Smooth muscle cell (in vitro differentiated cells): ENCODE results near the gene RPL13A. TPM values are rescaled to one million over a fixed set of nuclear protein-coding genes. Genes with fewer than 3 reads are reported as not detected.
A peak's percentile ranks its signal among the peaks of the same experiment; 100 is the strongest.

Experiments used
- DNase-seq: peaks from one replicate; lab custom pipeline; 2025; ENCODE audit not compliant: unreplicated experiment; lab: John Stamatoyannopoulos, UW
- H2AFZ ChIP-seq: fragments of 200-600 bp; sonication (generic); 2 replicates; pipeline ENCODE4 v1.6.0; 2016; ENCODE audit warnings: antibody characterized with exemption, low read depth, mild to moderate bottlenecking
- H3F3A ChIP-seq: fragments of 200-600 bp; sonication (generic); 2 replicates; pipeline ENCODE4 v1.6.0; 2017; ENCODE audit warnings: antibody characterized with exemption, low read depth
- H3K27ac ChIP-seq: fragments of 200-600 bp; sonication (generic); 2 replicates; pipeline ENCODE4 v1.5.1; 2016; ENCODE audit warnings: low read depth, mild to moderate bottlenecking
- H3K27me3 ChIP-seq: fragments of 200-600 bp; sonication (generic); 2 replicates; pipeline ENCODE4 v1.6.1; 2016; ENCODE audit warnings: low read depth, mild to moderate bottlenecking
- H3K36me3 ChIP-seq: fragments of 200-600 bp; sonication (generic); 2 replicates; pipeline ENCODE4 v1.5.1; 2016; ENCODE audit warnings: low read depth
- H3K4me1 ChIP-seq: fragments of 200-600 bp; sonication (generic); 2 replicates; pipeline ENCODE4 v1.5.1; 2016; ENCODE audit warnings: low read depth
- H3K4me2 ChIP-seq: fragments of 200-600 bp; sonication (generic); 2 replicates; pipeline ENCODE4 v1.6.0; 2016; ENCODE audit warnings: mild to moderate bottlenecking
- H3K4me3 ChIP-seq: fragments of 200-600 bp; sonication (generic); 2 replicates; pipeline ENCODE4 v1.5.1; 2016; ENCODE audit warnings: mild to moderate bottlenecking
- H3K79me2 ChIP-seq: fragments of 200-600 bp; sonication (generic); 2 replicates; pipeline ENCODE4 v1.6.0; 2016; ENCODE audit warnings: low read depth, mild to moderate bottlenecking
- H3K9ac ChIP-seq: fragments of 200-600 bp; sonication (generic); 2 replicates; pipeline ENCODE4 v1.6.0; 2016; ENCODE audit warnings: low read depth
- H3K9me3 ChIP-seq: fragments of 200-600 bp; sonication (generic); replicated peaks from 2 replicates; pipeline ENCODE4 v1.5.1; 2016; ENCODE audit warnings: low read depth
- H4K20me1 ChIP-seq: fragments of 200-600 bp; sonication (generic); 2 replicates; pipeline ENCODE4 v1.6.0; 2016; ENCODE audit warnings: low read depth
- CTCF ChIP-seq: fragments of 200-600 bp; sonication (generic); IDR thresholded peaks from 2 replicates; pipeline ENCODE4 v1.5.1; 2017; ENCODE audit warnings: borderline replicate concordance, mild to moderate bottlenecking, antibody characterized with exemption; ENCODE audit not compliant: insufficient read depth, poor library complexity, severe bottlenecking
- WGBS: methylation state at CpG from one replicate; pipeline ENCODE4 v1.1.7; 2016; ENCODE audit warnings: low lambda C conversion rate; 5-methylcytosine and 5-hydroxymethylcytosine counted together
- polyA plus RNA-seq: library from polyadenylated mRNA; unstranded; fragments of >200 nt; fragmentation: Nextera tagmentation; extraction: Ambion mirVana; gene quantifications from 2 replicates; pipeline ENCODE4 v1.2.1, GENCODE V29; 2016
- total RNA-seq: library from RNA; depleted of rRNA; stranded (reverse); fragments of >200 nt; gene quantifications from 2 replicates; pipeline ENCODE4 v1.2.3, GENCODE V29; 2014

The RPL13A gene
- total and polyA plus RNA-seq, 2 experiments from 2014 or later: 732 to 1,154 TPM

DNA sequence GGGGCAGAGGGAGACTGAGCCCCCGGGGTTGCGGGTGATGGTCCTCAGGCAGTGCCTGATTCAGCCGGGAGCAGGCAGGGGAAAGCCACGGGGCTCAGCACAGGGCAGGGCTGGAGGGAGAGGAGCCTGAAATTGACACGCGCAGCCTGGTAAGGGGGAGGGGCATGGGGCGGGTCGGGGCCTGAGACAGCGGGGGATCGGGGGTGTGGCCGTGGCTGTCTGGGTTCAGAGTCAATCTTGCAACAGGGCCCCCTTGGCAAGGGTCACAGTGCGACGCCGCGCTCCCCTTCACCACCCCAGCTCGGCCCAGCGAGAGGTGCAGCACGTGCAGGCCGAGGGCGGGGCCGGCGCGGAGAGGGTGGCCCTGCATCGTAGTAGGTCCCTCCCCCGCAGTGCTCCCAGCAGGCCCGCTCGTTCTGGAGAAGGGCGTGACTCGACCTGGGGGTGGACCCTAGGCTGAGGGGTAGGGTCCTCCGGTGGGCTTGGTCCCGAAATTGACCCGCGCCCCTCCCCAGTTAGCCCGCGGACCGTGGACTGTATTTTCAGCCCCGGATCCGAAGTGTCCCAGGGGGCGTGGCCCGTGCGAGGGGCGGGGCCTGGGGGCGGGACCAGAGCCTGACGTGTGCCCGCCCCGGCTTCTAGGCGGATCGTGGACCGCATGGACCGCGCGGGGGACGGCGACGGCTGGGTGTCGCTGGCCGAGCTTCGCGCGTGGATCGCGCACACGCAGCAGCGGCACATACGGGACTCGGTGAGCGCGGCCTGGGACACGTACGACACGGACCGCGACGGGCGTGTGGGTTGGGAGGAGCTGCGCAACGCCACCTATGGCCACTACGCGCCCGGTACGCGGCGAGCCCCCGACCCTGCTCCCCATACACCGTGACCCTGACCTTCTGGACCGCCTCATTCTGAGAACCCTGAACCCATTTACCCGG lies 46.4 kb downstream of the RPL13A start:
- Histone ChIP-seq H3F3A (no peaks in the 10 kb centered on the region), H3K4me2 (peak overlapping the region; percentile 83), H3K36me3 (no peaks in the 10 kb centered on the region), H3K9me3 (no peaks in the 10 kb centered on the region), H2AFZ (no peak overlapping the region), H3K4me1 (peaks cover 8% of the 10 kb centered on the region), H3K79me2 (peaks cover 15% of the 10 kb centered on the region), H3K4me3 (peak overlapping the region; percentile 52), H4K20me1 (peaks cover 76% of the 10 kb centered on the region), H3K27ac (peak overlapping the region; percentile 59), H3K27me3 (no peaks in the 10 kb centered on the region), H3K9ac (no peak overlapping the region)
- peak; percentile 83 for DNase-seq
- WGBS: 9% methylated on average over 69 of the region's 87 CpGs
- peak; percentile 9 for TF ChIP-seq CTCF

GRCh38 chr19:49534632-49535385 lies 47.4 kb downstream of the RPL13A start:
- no peaks in the 10 kb centered on the region for H3K27me3 ChIP-seq
- peaks cover 5% of the 10 kb centered on the region for H3K79me2 ChIP-seq
- 66% methylated on average over 3 of the region's 8 CpGs for WGBS
- peak overlapping the region; percentile 83 for H3K4me2 ChIP-seq
- H3K4me1 ChIP-seq: peaks cover 8% of the 10 kb centered on the region
- no peak overlapping the region for H3K27ac ChIP-seq
- TF ChIP-seq CTCF: no peak
- no peak overlapping the region for H2AFZ ChIP-seq
- H3K36me3 ChIP-seq: no peaks in the 10 kb centered on the region
- no peaks in the 10 kb centered on the region for H3K9me3 ChIP-seq
- H4K20me1 ChIP-seq: peaks cover 76% of the 10 kb centered on the region
- H3K4me3 ChIP-seq: no peak overlapping the region
- no peaks in the 10 kb centered on the region for H3F3A ChIP-seq
- DNase-seq: no peak
- no peak overlapping the region for H3K9ac ChIP-seq

GRCh38 chr19:49536921-49537462 lies 49.6 kb downstream of the RPL13A start:
- Histone ChIP-seq H4K20me1 (peaks cover 73% of the 10 kb centered on the region), H3K9me3 (no peaks in the 10 kb centered on the region), H3K4me2 (no peak overlapping the region), H2AFZ (no peak overlapping the region), H3K9ac (no peak overlapping the region), H3K79me2 (no peaks in the 10 kb centered on the region), H3K4me3 (no peak overlapping the region), H3K27ac (no peak overlapping the region), H3K27me3 (no peaks in the 10 kb centered on the region), H3F3A (no peaks in the 10 kb centered on the region), H3K36me3 (no peaks in the 10 kb centered on the region), H3K4me1 (peaks cover 8% of the 10 kb centered on the region)
- DNase-seq: no peak
- 97% methylated on average over 22 of the region's 22 CpGs for WGBS
- no peak for TF ChIP-seq CTCF
